GM21515 (cell line): ENCODE results near the gene PNMA8C.
"Not testable (repeated sequence)": the region's sequence is repeated elsewhere in the genome, so short reads cannot be mapped to it uniquely, and the experiment has no call there.

Experiments
- ATAC-seq: cut with Tn5 transposase; IDR thresholded peaks from one replicate; pipeline ENCODE4 v1.9.1; 2021; ENCODE audit not compliant: unreplicated experiment

Gene PNMA8C

DNA sequence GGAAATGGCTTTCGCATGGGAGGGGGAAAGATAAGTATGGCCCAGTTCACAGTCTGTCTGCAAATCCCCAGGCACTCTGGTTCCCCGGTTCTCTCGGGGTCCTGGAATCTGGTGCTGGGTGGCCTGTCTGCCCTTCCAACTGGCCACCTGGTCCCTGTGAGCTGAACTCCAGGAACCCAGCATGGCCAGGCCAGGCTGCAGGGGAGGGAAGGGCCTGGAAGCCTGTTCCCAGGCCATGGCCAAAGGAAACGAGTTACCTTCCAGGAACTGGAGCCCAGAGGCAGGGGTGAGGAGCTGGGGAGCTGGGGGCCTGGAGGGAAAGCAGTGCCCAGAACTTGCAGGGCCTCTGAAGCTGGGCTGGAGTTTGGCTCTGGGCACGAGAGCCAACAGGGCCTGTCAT lies 19.1 kb upstream of the PNMA8C start:
- no peak for ATAC-seq

DNA sequence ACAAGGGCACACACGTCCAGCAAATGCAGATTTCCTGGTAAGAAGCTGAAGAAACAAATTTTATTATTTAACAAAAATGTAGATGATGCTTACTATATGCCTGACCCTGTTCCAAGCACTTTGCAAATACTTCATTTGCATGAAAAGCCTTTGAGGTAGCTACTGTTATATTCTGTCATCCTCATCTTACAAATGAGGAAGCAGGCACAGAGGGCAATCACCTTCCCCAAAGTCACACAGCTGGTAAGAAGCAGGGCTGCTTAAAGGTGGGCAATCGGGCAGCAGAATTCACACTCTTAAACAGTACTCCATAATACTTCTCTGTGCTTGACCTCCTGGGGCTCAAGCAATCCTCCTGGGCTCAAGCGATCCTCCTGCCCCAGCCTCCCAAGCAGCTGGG lies 18.3 kb upstream of the PNMA8C start:
- ATAC-seq = no peak

DNA sequence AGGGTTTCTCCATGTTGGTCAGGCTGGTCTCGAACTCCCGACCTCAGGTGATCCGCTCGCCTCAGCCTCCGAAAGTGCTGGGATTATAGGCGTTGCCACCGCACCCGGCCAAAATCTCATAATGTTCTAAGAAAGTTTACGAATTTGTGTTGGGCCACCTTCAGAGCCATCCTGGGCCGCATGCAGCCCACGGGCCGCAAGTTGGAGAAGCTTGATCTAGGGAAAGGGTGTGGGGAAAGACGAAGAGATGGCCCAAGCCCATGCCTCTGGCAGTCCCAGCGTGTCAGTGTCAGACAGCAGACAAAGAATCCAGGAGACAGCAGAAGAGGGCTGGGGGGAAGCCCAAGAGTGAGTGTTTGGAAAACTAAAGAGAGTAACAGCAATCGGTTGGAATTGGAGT lies 17.3 kb upstream of the PNMA8C start:
- ATAC-seq = no peak

DNA sequence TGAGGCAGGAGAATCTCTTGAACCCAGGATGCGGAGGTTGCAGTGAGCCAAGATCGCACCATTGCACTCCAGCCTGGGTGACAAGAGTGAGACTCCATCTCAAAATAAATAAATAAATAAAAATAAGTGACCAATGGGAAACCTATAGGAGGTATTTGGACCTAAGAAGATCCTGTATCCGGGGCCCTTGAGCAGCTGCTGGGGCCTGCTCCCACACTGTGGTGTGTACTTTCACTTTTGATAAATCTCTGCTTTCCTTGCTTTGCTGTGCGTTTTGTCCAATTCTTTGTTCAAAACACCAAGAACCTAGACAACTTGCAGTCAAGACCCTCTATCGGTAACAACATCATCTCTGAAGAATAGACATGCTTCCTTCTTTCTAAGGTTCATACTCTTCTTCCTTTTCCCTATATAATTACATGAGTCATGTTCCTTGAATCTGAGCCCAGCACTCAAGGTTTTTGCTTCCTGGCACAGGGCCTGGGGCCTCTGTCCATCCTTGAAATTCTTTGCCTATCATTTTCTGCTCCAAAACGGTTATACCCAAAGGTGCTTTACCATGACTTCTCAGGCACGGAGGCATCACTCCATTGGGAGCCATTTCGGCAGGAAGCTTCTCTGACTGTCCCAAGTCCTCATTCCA lies 14.2 kb upstream of the PNMA8C start:
- no peak for ATAC-seq

DNA sequence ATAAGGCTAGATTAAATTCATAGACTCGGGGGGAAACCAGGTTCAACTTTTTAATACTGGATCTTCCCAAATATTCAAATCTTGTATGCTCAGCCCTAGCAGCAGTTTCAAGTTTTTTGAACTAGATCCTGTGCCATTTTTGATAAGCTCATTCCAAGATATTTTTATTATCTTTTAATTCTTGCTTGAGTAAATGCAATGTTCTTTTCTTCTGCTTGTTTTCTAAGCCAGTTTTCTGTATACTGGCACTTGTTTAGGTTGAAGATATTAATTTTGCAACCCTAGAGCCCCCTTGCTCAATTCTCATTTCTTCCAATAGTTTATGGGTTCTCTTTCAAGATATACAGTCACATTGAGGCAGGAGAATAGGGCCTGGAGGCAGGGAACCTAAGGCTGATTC lies 13.1 kb upstream of the PNMA8C start:
- no peak for ATAC-seq

DNA sequence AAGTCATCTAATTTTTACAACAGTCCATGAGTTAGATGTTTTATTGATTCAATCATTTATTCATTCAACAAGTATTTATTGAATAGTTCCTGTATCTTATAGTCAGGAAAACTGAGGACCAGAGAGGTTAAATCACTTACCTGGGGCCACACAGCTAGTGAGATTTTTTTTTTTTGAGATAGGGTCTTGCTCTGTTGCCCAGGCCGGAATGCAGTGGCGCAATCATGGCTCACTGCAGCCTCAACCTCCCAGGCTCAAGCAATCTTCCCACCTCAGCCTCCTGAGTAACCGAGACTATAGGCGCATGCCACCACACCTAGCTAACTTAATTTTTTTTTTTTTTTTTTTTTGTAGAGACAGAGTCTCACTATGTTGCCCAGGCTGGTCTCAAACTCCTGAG lies 7.0 kb upstream of the PNMA8C start:
- ATAC-seq = not testable (repeated sequence)

DNA sequence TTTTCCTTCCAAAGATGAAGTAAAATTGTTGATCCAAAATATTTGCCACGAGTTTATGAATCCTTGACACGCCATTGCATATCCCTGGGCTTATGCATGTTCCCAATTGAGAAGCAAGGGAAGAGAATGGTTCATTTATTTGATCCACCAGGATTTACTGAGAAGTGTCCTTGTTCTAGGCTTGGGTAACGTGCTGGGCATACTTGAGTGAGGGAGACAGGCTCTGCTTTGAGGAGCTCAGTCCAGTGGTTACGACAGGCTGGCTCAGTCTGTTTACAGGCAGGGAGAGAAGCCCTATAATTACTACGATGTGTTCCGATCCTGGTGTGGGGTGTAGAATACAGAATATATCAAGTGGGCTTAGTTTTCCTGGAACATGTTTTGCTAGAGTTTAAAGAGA lies 6.3 kb upstream of the PNMA8C start:
- no peak for ATAC-seq

DNA sequence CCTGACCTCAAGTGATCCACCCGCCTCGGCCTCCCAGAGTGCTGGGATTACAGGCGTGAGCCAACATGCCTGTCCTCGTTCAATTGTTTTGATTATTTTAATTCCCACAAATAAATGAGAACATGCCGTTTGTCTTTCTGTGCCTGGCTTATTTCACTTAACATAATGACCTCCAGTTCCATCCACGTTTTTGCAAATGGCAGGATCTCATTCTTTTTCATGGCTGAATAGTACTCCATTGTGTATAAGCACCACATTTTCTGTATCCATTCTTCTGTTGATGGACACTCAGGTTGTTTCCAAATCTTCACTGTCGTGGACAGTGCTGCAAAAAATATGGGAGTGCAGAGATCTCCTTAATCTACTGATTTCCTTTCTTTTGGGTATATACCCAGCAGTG lies 4.7 kb upstream of the PNMA8C start:
- not testable (repeated sequence) for ATAC-seq

DNA sequence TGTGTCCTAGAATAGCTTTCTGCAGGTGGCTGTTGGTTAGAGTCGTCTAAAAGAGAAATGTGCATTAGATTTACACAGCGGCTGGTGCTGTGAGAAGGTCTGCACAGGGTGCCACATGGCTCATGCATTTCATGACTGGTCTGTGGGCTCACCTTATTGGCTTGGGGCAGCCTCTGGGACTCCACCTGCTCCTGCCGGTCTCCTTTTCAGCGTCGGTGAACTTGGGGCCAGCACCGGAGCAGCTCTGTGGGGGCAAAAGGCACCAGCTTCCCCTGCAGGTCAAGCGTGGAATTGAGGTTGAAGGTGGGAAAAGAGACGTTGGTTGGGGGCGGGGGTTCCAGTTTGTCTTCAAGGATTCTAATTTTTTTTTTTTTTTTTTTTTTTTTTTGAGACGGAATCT lies 3.1 kb upstream of the PNMA8C start:
- ATAC-seq = no peak

DNA sequence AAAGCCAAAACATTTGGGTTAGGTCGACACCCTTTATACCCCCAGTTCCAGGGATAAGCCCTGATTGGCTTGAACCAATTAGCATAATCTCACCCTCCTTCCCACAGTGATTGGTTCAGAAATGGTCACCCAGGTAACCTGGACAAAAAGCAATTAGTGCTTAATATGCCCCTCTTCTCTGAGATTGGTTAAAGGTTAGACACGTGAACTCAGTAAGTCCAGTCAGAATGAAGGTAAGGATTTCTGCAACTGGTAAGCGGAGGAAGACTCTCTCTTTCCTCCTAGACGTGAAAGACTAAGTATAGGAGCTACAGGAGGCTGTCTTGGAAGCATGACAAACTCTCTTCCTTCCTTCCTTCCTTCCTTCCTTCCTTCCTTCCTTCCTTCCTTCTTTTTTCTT lies 1.3 kb upstream of the PNMA8C start:
- ATAC-seq = no peak

DNA sequence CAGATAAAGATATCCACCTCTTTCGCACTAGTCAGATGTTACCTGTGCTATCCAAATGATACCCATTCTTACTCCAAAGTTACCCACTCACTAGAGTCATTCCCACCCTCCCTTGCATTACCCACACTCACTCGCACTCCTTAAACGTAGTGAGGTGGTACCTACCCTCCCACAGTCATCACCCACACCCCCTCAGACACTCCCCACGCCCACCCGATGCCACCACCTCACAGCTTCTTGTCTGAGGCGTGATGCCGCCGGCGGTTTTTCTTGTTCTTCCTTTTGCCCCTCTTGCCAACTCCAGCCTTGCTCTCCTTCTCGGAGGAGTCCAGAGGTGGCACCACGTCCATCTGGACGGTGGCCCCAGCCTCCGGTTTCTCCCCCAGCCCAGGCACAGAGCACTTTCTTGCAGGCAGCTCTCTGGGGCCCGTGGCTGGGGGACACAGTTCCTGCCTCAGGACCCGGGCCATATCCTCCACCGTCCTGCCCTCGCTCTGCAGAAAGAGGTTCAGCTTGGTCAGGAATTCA lies 1.2 kb downstream of the PNMA8C start:
- no peak for ATAC-seq

DNA sequence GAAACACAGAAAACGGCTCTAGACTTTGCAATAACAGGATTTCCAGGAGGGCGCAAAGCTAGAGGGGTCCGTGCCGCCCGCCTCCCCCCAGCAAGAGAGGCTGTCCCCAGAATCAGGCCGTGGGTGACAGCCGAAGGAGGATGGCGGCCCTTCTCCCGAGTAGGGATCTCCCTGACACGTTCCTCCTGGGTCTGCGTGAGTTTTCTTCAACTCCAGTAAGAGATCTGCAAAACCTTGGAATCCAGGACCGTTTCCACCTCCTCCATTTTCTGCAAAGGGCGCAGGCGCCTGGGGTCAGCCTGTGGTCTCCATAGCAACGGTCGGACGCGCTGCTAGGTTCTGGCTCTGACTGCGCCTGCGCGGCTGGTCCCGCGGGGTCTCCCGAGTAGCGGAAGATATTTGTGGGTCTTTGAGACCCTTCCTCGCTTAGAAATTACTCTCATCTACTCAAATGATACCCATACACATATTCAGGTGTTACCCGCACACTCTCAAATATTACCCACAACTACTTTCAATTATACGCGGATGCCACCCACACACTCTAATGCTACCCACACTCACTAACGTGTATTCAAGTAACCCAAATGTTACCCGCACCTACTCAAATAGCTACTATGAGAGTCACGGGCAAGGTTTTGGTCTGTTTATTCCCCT lies 2.1 kb downstream of the PNMA8C start:
- no peak for ATAC-seq

DNA sequence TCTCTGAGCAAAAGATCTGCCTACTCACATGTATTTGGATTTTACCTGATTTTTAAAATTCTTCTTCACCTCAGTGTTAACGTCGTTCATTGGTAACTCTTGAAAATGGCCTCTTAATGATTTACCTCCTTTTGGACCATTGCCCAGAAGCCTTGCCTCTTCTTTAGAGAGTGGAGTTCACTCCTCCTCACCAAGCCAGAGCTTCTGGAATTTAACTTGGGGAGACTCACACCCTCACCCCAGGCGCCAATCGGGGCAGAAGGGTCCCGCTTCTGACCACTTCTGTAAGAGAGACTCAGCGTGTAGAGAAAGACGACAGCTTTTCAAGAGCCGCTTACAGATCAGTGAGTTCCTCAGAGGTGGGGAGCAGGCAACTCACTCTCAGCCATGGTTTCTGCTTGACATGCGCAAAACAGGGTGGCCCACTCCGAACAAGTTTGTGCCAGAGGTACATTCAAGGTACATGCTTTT lies 2.7 kb downstream of the PNMA8C start:
- no peak for ATAC-seq

DNA sequence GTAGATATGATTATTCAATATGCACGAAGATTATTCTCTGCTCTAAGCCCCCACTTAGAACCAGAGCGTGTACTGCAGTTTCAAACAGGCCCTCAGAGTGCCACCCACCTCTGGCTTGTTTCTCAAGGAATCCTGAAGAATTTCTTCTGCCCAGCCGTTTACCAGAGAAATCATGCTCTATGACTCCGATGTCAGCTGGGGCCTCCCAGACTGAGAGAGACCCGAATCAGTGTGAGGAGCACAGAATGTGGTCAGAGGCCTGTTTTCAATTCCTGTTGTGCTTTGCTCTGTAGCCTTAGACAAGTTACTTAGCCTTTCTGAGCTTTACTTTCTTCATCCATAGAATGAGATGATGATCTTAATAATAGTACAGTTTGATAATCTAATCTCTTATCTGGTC lies 5.5 kb downstream of the PNMA8C start:
- no peak for ATAC-seq

DNA sequence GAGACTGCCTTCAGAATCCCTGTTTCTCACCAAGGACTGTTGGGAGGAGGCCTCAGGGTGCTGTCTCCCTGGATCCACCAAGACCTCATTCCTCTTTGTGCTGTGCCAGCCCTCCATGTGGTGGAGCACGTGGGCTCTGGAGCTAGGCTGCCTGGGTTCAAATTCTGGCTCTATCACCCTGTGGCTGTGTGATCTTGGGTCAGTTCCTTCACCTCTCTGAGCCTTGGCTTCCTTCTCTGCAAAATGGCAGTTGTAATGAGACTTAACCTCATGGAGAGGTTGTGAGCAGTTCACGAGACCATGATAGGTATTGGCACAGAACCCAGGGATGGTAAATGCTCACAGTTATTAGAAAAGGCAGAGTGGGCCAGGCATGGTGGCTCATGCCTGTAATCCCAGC lies 6.4 kb downstream of the PNMA8C start:
- ATAC-seq = no peak

DNA sequence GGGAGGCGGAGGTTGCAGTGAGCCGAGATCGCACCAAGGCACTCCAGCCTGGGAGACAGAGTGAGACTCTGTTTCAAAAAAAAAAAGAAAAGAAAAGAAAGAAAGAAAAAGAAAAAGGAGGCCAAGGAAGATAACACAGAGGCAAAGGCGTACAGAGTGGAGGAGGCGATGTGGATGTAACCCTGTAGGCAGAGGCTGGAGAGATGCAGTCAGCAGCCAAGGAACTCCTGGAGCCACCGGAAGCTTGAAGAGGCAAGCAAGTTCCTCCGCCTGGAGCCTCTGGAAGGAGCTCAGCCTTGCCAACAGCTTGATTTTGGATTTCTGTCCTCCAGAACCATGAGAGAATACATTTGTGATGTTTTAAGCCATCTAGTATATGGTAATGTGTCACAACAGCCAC lies 8.7 kb downstream of the PNMA8C start:
- ATAC-seq = no peak

DNA sequence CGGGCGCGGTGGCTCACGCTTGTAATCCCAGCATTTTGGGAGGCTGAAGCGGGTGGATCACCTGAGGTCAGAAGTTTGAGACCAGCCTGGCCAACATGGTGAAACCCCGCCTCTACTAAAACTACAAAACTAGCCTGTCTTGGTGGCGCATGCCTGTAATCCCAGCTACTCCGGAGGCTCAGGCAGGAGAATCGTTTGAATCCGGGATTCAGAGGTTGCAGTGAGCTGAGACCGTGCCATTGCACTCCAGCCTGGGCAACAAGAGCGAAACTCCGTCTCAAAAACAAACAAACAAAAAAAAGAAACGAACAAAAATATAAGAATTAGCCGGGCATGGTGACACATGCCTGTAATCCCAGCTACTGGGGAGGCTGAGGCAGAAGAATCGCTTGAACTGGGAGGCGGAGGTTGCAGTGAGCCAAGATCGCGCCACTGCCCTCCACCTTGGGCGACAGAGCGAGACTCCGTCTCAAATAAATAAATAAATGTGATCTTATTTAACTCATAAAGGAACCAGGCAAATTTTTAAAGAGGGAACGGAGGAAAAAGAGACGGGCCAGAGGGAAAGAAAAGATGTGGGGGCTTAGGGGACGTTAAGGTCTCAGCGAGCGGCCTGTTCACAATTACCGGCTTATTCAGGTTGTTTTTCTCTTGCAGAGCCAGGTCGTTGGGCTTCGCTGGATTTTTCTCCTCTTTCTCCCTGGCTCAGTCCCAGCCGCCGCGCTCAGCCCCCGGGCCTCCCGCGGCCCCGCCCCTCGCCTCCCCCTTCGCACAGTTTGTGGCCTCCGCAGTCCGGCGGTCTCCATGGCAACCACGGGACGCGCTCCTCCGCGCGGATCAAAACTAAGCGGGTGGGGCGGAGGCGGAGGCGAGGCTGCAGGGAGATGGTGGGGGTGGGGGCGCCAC lies 12.7 kb downstream of the PNMA8C start:
- not testable (repeated sequence) for ATAC-seq

DNA sequence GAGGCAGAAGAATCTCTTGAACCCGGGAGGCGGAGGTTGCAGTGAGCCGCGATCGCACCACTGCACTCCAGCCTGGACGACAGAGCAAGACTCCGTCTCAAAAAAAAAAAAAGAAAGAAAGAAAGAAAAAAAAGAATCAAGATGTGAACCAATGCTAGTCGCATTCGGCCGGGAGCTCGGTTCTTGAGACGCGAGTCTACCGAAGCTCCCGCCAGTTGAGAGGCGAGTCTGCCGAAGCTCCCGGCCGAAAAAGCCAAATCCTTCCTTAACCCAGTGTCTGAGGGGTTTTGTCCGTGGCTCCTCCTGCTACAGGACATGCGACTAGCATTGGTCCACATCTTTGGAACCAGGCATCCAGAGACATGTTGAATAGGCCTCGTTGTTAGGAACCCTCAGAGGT lies 13.8 kb downstream of the PNMA8C start:
- ATAC-seq = not testable (repeated sequence)

DNA sequence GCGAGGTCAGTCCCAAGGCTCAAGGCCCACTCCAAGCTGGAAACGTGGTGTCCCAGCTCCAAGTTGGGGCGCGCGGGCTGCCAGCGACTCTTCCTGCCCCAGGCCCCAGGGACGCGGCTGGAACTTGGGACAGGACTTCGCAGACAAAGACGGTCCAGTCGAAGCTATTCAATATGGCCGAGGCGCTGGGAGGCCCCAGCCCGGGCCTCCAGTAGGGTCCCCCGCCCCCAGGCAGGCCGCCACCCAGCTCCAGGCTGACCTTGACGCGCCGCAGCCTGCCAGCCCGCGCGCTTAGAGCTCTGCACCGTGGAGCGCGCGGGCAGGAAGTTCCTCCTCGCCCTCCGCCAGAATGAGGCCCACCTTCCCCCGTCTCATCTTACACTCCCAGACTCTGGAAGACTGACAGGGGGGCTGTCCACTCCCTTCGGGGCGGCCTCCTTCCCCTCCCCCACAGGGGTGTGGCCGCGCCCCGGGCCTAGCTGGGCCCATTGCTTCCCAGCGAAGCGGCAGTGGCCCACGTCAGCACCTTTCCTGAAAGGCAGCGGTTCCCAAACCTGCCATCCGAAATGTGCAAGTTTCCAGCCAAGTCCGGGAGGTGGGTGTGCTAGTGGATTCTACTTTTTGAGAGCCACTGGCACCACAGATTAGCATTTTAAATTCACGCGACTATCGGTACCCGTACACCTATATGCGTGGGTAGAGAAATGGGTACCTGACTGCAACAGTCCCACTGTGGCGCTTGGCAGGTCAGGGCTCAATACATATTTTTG lies 15.3 kb downstream of the PNMA8C start, which contains the start of gene CCDC8:
CCDC8 (minus strand) TSS at position 303 of the 770 bp plus-strand sequence. CDS start 754 bp downstream, outside the sequence.
- ATAC-seq = no peak

DNA sequence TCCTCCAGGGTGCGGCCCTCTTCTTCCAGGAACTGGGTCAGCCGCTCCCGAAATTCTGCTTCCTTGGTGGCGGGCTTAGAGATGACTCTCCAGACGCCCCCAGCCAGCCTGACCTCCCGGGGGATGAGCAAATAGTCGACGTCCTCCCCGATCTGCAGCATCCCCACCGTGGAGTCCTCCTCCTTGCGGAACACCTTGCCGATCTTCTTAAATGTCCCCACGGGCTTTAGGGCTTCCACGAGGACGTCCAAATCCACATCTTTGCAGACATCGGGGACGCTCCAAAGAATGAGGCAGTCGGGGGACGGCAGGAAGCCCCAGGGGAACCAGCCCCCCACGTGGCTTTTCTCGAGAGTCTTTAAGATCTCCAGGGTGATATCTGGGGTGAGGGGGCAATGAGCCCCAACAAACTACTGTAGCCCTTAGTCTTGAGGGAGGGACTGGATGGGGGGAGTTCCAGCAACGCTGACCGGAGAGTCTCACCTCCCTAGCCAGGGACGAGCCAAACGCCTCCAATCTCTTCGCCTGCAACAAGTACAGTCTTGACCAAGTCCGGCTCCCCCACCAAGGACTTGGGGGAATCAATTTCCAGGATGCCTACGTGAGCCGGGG lies 16.0 kb downstream of the PNMA8C start:
- no peak for ATAC-seq
